HG02623 (cell line): ENCODE results near the gene AGAP1.

Experiments used
- ATAC-seq: cut with Tn5 transposase; IDR thresholded peaks from one replicate; pipeline ENCODE4 v1.9.1; 2021; ENCODE audit warnings: moderate library complexity; ENCODE audit not compliant: unreplicated experiment

Gene AGAP1

GRCh38 chr2:236171680-236172254, 677.9 kb downstream of the AGAP1 start:
- no peak for ATAC-seq

- no peak for ATAC-seq
These were observed 678.6 kb downstream of the AGAP1 start for GRCh38 chr2:236172255-236173035.

GRCh38 chr2:236173036-236173728, 679.3 kb downstream of the AGAP1 start:
- no peak for ATAC-seq

- ATAC-seq, result no peak
These were observed 680.1 kb downstream of the AGAP1 start for GRCh38 chr2:236173729-236174607.

GRCh38 chr2:236175548-236176150, 681.8 kb downstream of the AGAP1 start:
- no peak for ATAC-seq

- no peak for ATAC-seq
These were observed 682.6 kb downstream of the AGAP1 start for GRCh38 chr2:236176417-236176816.

GRCh38 chr2:236176951-236177350, 683.1 kb downstream of the AGAP1 start:
- no peak for ATAC-seq

- no peak for ATAC-seq
These were observed 683.7 kb downstream of the AGAP1 start for GRCh38 chr2:236177604-236177966.

GRCh38 chr2:236177967-236178889, 684.4 kb downstream of the AGAP1 start:
- ATAC-seq, result no peak

GRCh38 chr2:236178890-236179235, 685.0 kb downstream of the AGAP1 start:
- no peak for ATAC-seq

- ATAC-seq, result no peak
These were observed 685.6 kb downstream of the AGAP1 start for GRCh38 chr2:236179236-236180075.

- no peak for ATAC-seq
These were observed 686.4 kb downstream of the AGAP1 start for GRCh38 chr2:236180076-236180816.

- no peak for ATAC-seq
These were observed 687.1 kb downstream of the AGAP1 start for GRCh38 chr2:236180831-236181453.
